ENCODE results near the gene TBC1D8. TPM values are rescaled to one million over a fixed set of nuclear protein-coding genes. Genes with fewer than 3 reads are reported as not detected.

The TBC1D8 gene
- total RNA-seq, 1 donor from 2014 or later = 25.3 TPM

DNA sequence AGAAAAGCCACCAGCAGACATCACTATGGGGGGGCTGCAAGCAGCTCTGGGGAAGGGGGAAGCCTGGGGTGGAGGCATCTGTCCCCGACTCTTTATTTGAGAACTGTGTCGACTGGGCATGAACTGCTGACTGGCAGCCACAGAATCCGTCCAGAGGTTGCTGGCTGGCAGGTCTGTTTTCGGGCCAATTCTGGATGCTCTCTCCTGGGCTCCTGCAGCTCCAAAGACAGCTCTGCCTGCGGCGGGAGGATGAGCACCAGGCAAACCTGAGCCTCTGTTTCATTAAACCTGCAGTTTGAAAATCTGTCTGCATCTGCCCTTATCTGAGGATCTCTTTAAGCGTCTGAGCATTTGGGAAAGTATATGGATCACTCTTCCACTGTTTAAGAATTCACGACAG lies 183.5 kb downstream of the TBC1D8 start:
- FAIRE-seq (no peak), DNase-seq (ENCODE audit: low read depth) (no peak)
- TF ChIP-seq, protein P1, sequence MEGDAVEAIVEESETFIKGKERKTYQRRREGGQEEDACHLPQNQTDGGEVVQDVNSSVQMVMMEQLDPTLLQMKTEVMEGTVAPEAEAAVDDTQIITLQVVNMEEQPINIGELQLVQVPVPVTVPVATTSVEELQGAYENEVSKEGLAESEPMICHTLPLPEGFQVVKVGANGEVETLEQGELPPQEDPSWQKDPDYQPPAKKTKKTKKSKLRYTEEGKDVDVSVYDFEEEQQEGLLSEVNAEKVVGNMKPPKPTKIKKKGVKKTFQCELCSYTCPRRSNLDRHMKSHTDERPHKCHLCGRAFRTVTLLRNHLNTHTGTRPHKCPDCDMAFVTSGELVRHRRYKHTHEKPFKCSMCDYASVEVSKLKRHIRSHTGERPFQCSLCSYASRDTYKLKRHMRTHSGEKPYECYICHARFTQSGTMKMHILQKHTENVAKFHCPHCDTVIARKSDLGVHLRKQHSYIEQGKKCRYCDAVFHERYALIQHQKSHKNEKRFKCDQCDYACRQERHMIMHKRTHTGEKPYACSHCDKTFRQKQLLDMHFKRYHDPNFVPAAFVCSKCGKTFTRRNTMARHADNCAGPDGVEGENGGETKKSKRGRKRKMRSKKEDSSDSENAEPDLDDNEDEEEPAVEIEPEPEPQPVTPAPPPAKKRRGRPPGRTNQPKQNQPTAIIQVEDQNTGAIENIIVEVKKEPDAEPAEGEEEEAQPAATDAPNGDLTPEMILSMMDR (IDR thresholded peaks at IDR 0.05; ENCODE audit: insufficient read depth, low read length, severe bottlenecking) = no peak
- Histone ChIP-seq H3K27me3 (ENCODE audit: control insufficient read depth, insufficient read depth, low read length) (no peaks in the 10 kb centered on the region), H3K4me3 (ENCODE audit: low read depth, low read length) (no peak overlapping the region), H3K36me3 (ENCODE audit: control insufficient read depth, insufficient read depth, low read length) (peaks cover 17% of the 10 kb centered on the region)

DNA sequence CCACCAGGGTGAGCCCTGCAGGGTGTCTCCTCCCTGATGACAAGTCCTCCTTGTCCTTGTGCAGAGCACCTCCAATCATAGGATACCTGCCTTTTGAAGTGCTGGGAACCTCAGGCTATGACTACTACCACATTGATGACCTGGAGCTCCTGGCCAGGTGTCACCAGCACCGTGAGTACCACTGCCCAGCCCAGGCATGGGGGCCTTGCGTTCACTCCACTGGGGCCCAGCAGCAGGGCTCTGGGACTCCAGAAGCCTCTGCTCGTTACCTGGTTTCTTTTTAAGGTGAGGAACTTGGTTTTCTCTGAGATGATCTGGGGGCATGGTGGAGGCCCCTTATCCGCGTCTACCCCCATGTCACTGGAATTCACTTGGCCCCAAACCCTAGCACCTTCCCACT lies 185.6 kb downstream of the TBC1D8 start:
- Histone ChIP-seq H3K27me3 (ENCODE audit: control insufficient read depth, insufficient read depth, low read length) (no peaks in the 10 kb centered on the region), H3K4me3 (ENCODE audit: low read depth, low read length) (no peak overlapping the region), H3K36me3 (ENCODE audit: control insufficient read depth, insufficient read depth, low read length) (peaks cover 9% of the 10 kb centered on the region)
- no peak for DNase-seq (ENCODE audit: low read depth)
- TF ChIP-seq, protein P1 (IDR thresholded peaks at IDR 0.05; ENCODE audit: insufficient read depth, low read length, severe bottlenecking) = no peak
- FAIRE-seq = no peak

DNA sequence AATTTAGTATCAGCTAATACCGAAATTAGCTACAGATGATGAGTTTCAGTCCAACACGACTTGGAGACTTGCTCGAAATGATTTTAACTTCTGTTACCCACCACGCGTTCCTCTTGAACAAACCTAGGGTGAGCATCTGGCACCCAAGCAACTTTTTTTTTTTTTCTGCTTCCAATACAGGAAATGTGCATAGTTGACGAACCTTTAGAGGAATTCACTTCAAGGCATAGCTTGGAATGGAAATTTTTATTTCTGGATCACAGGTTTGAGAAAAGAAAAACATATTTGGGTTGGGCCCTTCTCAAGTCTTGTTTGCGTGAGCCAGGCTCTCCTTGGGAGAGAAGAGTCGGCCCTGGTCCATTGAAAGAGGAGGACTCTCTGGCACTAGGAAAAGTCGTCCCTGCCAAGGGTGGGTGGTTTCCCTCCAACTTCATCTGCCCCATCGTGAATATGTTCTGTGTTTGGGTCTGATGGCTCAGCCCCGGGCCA lies 186.5 kb downstream of the TBC1D8 start:
- H3K4me3 ChIP-seq (ENCODE audit: low read depth, low read length) = no peak overlapping the region
- TF ChIP-seq, protein P1 (IDR thresholded peaks at IDR 0.05; ENCODE audit: insufficient read depth, low read length, severe bottlenecking) = no peak
- H3K27me3 ChIP-seq (ENCODE audit: control insufficient read depth, insufficient read depth, low read length) = no peaks in the 10 kb centered on the region
- H3K36me3 ChIP-seq (ENCODE audit: control insufficient read depth, insufficient read depth, low read length) = peaks cover 7% of the 10 kb centered on the region
- DNase-seq (ENCODE audit: low read depth) (no peak), FAIRE-seq (no peak)

DNA sequence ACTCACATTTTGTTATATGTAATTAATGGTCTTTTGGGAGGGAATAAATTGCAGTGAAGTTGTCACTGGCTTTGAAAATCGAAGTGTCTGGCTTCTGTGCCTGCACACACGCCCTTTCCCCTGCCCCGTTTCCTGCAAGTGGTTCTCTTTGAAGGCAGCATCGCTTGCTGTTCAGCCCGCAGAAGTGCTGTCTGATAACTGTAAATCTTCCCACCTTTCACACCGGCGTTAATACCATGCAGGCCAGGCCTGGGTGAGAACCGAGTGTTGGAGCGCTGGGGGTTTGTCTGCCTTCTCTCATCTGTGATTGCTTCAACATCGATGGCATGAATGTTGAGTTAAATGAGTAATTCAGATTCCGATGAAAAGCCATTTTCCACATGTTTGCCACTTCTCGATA lies 187.0 kb downstream of the TBC1D8 start:
- TF ChIP-seq, protein P1 (IDR thresholded peaks at IDR 0.05; ENCODE audit: insufficient read depth, low read length, severe bottlenecking) = no peak
- FAIRE-seq = no peak
- H3K36me3 ChIP-seq (ENCODE audit: control insufficient read depth, insufficient read depth, low read length) = peaks cover 7% of the 10 kb centered on the region
- H3K4me3 ChIP-seq (ENCODE audit: low read depth, low read length) = no peak overlapping the region
- DNase-seq (ENCODE audit: low read depth) = no peak
- no peaks in the 10 kb centered on the region for H3K27me3 ChIP-seq (ENCODE audit: control insufficient read depth, insufficient read depth, low read length)

DNA sequence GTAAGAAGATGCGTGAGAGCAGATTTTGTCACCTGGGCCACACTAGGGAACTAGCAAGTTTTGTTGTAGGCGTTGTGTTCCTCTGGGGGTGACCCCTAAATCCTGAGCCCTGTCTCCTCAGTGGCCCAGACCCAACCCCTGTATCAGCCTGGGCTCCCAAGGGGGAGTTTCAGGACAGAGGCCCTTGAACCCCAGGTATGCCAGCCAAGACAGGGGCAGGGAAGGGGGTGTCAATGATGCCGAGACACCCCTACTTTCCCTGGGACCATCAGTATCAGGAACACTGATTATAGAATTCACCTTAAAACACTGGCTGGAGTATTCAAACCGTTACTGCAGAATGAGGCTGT lies 188.2 kb downstream of the TBC1D8 start:
- no peak for FAIRE-seq
- Histone ChIP-seq H3K27me3 (ENCODE audit: control insufficient read depth, insufficient read depth, low read length) (no peaks in the 10 kb centered on the region), H3K36me3 (ENCODE audit: control insufficient read depth, insufficient read depth, low read length) (peaks cover 3% of the 10 kb centered on the region), H3K4me3 (ENCODE audit: low read depth, low read length) (no peak overlapping the region)
- DNase-seq (ENCODE audit: low read depth) = no peak
- TF ChIP-seq, protein P1 (IDR thresholded peaks at IDR 0.05; ENCODE audit: insufficient read depth, low read length, severe bottlenecking) = no peak

DNA sequence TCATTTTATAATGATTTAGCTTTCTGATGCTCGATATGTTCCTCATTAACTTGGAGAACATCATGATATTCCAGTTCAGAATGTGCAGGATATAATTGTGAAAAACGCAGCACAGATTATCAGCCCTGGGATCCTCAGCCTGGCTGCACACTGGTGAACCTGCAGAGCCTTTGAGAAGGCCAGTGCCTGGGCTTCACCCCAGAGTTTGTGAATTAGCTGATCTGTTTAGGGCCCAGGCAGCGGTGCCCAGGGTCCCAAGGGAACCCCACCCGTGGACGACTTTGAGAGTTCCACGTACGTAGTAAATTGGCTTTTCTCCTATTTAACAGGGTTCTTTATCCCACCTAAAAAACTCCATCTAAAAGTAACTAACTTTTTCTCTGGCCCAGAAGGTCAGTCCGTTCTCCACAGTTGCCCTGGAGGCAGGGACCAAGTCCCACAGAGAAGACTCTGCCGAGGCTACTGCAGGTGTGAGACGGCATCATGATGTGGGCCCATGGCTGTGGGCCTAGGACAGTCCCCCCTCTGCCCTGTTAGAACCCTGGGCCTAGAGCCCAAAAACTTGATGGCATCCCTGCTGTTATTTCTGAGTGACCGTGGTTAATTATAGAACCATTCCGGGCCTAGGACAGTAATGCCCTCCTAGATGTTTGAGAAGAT lies 188.7 kb downstream of the TBC1D8 start:
- no peaks in the 10 kb centered on the region for H3K27me3 ChIP-seq (ENCODE audit: control insufficient read depth, insufficient read depth, low read length)
- peaks cover 1% of the 10 kb centered on the region for H3K36me3 ChIP-seq (ENCODE audit: control insufficient read depth, insufficient read depth, low read length)
- no peak overlapping the region for H3K4me3 ChIP-seq (ENCODE audit: low read depth, low read length)
- FAIRE-seq (no peak), DNase-seq (ENCODE audit: low read depth) (no peak)
- TF ChIP-seq, protein P1 (IDR thresholded peaks at IDR 0.05; ENCODE audit: insufficient read depth, low read length, severe bottlenecking) = no peak

Data from bronchial epithelial cell (primary cell).